Loucy (cell line): Measurements from ENCODE around the gene OGFOD3.

Experiments used
- H2AFZ ChIP-seq: fragments of 200-600 bp; sonication (generic); 2 replicates; pipeline ENCODE4 v1.6.0; 2016; ENCODE audit warnings: antibody characterized with exemption, mild to moderate bottlenecking, low read length, moderate library complexity
- H3F3A ChIP-seq: fragments of 200-600 bp; 2 replicates; pipeline ENCODE4 v1.6.0; 2016; ENCODE audit warnings: antibody characterized with exemption, low read depth, mild to moderate bottlenecking
- H3K27me3 ChIP-seq: fragments of 200-600 bp; sonication (generic); 2 replicates; pipeline ENCODE4 v1.6.1; 2014; ENCODE audit warnings: low read length, mild to moderate bottlenecking; ENCODE audit not compliant: insufficient read depth, poor library complexity, severe bottlenecking
- H3K36me3 ChIP-seq: fragments of 200-600 bp; sonication (generic); 2 replicates; pipeline ENCODE4 v1.6.1; 2016; ENCODE audit warnings: low read length; ENCODE audit not compliant: insufficient read depth
- H3K4me1 ChIP-seq: fragments of 200-600 bp; sonication (generic); 2 replicates; pipeline ENCODE4 v1.5.1; 2014; ENCODE audit warnings: low read length, mild to moderate bottlenecking; ENCODE audit not compliant: insufficient read depth, poor library complexity, severe bottlenecking
- H3K4me2 ChIP-seq: fragments of 200-600 bp; sonication (generic); 2 replicates; pipeline ENCODE4 v1.6.0; 2014; ENCODE audit warnings: antibody characterized with exemption, low read length, low read depth, mild to moderate bottlenecking; ENCODE audit not compliant: poor library complexity, severe bottlenecking
- H3K4me3 ChIP-seq: fragments of 200-600 bp; sonication (generic); 2 replicates; pipeline ENCODE4 v1.5.1; 2014; ENCODE audit warnings: low read length, mild to moderate bottlenecking, mixed read lengths; ENCODE audit not compliant: poor library complexity, severe bottlenecking
- H3K79me2 ChIP-seq: fragments of 200-600 bp; sonication (generic); 2 replicates; pipeline ENCODE4 v1.6.1; 2014; ENCODE audit warnings: low read length; ENCODE audit not compliant: insufficient read depth
- H3K9ac ChIP-seq: fragments of 200-600 bp; sonication (generic); 2 replicates; pipeline ENCODE4 v1.6.0; 2014; ENCODE audit warnings: mild to moderate bottlenecking, low read depth, low read length, moderate library complexity; ENCODE audit not compliant: poor library complexity, severe bottlenecking
- H3K9me2 ChIP-seq: fragments of 200-600 bp; sonication (generic); replicated peaks from 2 replicates; pipeline ENCODE4 v1.6.1; 2016; ENCODE audit warnings: low read depth, low read length, mixed read lengths
- H3K9me3 ChIP-seq: fragments of 200-600 bp; sonication (generic); 2 replicates; pipeline ENCODE4 v1.6.1; 2014; ENCODE audit warnings: mild to moderate bottlenecking, antibody characterized with exemption, low read length, low read depth; ENCODE audit not compliant: insufficient read depth
- H4K20me1 ChIP-seq: fragments of 200-600 bp; sonication (generic); 2 replicates; pipeline ENCODE4 v1.6.0; 2014; ENCODE audit warnings: antibody characterized with exemption, low read length, mild to moderate bottlenecking; ENCODE audit not compliant: insufficient read depth, poor library complexity, severe bottlenecking
- EZH2phosphoT487 ChIP-seq: fragments of 200-600 bp; IDR thresholded peaks from 2 replicates; pipeline ENCODE4 v1.6.1; 2018; ENCODE audit warnings: antibody characterized with exemption, mild to moderate bottlenecking, moderate library complexity, borderline replicate concordance
- TF ChIP-seq, protein P1 (sequence below): fragments of 200-600 bp; sonication (generic); conservative IDR thresholded peaks from 2 replicates; pipeline ENCODE4 v1.5.1; 2014; ENCODE audit warnings: mild to moderate bottlenecking, antibody characterized with exemption, low read length

Gene OGFOD3

DNA sequence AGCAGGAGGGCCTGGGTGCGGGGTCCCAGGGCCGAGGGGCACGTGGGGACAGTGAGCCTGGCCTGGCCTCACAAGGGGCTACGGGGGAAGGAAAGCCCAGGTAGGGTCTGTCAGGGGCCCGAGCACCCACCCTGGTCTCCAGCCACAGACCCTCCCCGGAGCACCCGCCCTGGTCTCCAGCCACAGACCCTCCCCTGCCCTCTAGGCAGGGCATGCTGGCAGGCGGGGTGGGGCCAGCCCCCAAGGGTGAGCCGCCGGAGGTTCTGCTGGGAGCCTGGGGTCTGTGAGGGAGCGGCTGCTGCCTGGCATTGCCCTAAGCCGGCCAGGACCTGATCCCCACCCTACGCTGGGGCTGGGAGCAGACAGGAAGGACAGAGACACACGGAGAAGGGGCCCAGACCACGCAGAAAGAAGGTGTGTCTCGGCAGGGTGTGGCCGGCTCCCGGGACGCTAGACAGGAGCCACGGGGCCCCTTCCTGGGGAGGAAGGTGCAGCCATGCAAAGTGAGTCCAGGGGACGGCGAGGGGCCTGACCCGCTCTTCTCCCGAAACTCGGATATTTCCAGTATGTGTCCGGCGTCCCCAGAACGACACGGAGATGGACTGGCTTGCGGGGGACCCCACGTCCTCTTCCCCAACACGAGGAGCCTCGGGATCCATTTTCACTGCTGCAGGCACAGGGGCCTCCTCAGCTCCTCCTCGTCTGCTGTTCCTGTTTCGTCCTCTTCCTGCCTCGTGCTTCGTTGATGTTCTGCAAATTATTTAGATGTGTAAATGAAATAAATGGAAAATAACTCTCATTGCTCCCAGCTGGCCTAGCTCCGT is 31.3 kb downstream of the OGFOD3 start:
- Histone ChIP-seq H3F3A (no peaks in the 10 kb centered on the region), H3K4me2 (no peak overlapping the region), H4K20me1 (no peaks in the 10 kb centered on the region), H3K79me2 (no peaks in the 10 kb centered on the region), H3K9me3 (no peaks in the 10 kb centered on the region), H3K4me3 (no peak overlapping the region), H2AFZ (no peak overlapping the region), H3K36me3 (no peaks in the 10 kb centered on the region), H3K9me2 (no peaks in the 10 kb centered on the region), H3K4me1 (no peaks in the 10 kb centered on the region), H3K27me3 (no peaks in the 10 kb centered on the region), H3K9ac (no peak overlapping the region)
- no peak for TF ChIP-seq EZH2phosphoT487
- TF ChIP-seq, protein P1, sequence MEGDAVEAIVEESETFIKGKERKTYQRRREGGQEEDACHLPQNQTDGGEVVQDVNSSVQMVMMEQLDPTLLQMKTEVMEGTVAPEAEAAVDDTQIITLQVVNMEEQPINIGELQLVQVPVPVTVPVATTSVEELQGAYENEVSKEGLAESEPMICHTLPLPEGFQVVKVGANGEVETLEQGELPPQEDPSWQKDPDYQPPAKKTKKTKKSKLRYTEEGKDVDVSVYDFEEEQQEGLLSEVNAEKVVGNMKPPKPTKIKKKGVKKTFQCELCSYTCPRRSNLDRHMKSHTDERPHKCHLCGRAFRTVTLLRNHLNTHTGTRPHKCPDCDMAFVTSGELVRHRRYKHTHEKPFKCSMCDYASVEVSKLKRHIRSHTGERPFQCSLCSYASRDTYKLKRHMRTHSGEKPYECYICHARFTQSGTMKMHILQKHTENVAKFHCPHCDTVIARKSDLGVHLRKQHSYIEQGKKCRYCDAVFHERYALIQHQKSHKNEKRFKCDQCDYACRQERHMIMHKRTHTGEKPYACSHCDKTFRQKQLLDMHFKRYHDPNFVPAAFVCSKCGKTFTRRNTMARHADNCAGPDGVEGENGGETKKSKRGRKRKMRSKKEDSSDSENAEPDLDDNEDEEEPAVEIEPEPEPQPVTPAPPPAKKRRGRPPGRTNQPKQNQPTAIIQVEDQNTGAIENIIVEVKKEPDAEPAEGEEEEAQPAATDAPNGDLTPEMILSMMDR = no peak

- no peak for TF ChIP-seq EZH2phosphoT487
- TF ChIP-seq, protein P1 = no peak
- no peak overlapping the region for H3K9ac ChIP-seq
- H3K79me2 ChIP-seq = no peaks in the 10 kb centered on the region
- no peak overlapping the region for H3K4me2 ChIP-seq
- H2AFZ ChIP-seq = no peak overlapping the region
- H3K27me3 ChIP-seq = no peaks in the 10 kb centered on the region
- no peak overlapping the region for H3K4me3 ChIP-seq
- H3K9me2 ChIP-seq = no peaks in the 10 kb centered on the region
- H3K9me3 ChIP-seq = no peaks in the 10 kb centered on the region
- H4K20me1 ChIP-seq = no peaks in the 10 kb centered on the region
- no peaks in the 10 kb centered on the region for H3K36me3 ChIP-seq
- no peaks in the 10 kb centered on the region for H3F3A ChIP-seq
- no peaks in the 10 kb centered on the region for H3K4me1 ChIP-seq
These were observed 32.0 kb downstream of the OGFOD3 start for GRCh38 chr17:82386255-82386831.

DNA sequence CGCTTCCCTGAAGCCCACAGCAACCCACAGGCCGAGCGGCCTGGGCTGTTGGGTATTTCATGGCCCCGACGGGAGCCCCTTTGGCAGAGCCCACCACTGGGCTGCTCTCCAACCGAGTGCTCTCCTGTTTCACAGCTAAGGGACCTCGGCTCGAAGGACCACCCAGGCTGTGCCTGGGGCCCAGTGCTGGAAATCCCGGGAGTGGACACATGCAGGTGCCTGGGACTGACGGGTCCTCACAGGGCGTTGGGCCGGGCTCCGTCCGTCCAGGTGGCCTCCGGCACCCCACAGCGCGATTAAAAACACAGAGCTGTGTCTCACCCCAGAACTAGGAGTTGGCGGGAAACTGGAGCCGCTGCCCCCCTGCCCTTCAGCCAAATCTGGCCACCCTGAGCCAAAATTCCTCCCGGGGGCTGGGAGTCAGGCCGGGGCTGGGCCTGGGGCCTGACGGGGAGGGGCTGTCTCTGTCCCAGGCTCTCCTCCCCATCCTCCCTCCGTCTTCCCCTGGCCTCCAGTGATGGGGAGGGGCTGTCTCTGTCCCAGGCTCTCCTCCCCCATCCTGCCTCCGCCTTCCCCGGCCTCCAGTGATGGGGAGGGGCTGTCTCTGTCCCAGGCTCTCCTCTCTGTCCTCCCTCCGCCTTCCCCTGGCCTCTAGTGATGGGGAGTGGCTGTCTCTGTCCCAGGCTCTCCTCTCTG is 32.7 kb downstream of the OGFOD3 start:
- Histone ChIP-seq H3K9ac (no peak overlapping the region), H3K4me1 (no peaks in the 10 kb centered on the region), H3K9me2 (no peaks in the 10 kb centered on the region), H3K4me2 (no peak overlapping the region), H3K4me3 (no peak overlapping the region), H3K36me3 (no peaks in the 10 kb centered on the region), H2AFZ (no peak overlapping the region), H3K79me2 (no peaks in the 10 kb centered on the region), H3K27me3 (no peaks in the 10 kb centered on the region), H3K9me3 (no peaks in the 10 kb centered on the region), H4K20me1 (no peaks in the 10 kb centered on the region), H3F3A (no peaks in the 10 kb centered on the region)
- TF ChIP-seq, protein P1 = no peak
- no peak for TF ChIP-seq EZH2phosphoT487
